Measurements from ENCODE around the gene CAP2. TPM values are rescaled to one million over a fixed set of nuclear protein-coding genes. Genes with fewer than 3 reads are reported as not detected.
"Not testable (repeated sequence)": the region's sequence is repeated elsewhere in the genome, so short reads cannot be mapped to it uniquely, and the experiment has no call there.

CAP2 gene
- polyA plus RNA-seq, 3 donors, result 13.2 to 13.6 (median 13.3) TPM

- no peak for DNase-seq (ENCODE audit: extremely low read depth in 1 of 11, low read depth in 9 of 11, low spot score in 4 of 11)
These were observed 3.1 kb upstream of the CAP2 start for GRCh38 chr6:17390276-17390675.

GRCh38 chr6:17391976-17392375, 1.4 kb upstream of the CAP2 start:
- no peak for DNase-seq (ENCODE audit: extremely low read depth in 1 of 11, low read depth in 9 of 11, low spot score in 4 of 11)

GRCh38 chr6:17393892-17394631, 667 bp downstream of the CAP2 start:
- peak in 10 of 11 donors; percentile 28 to 63 (median 49) for DNase-seq (ENCODE audit: extremely low read depth in 1 of 11, low read depth in 9 of 11, low spot score in 4 of 11)

GRCh38 chr6:17395112-17395511, 1.7 kb downstream of the CAP2 start:
- no peak for DNase-seq (ENCODE audit: extremely low read depth in 1 of 11, low read depth in 9 of 11, low spot score in 4 of 11)

GRCh38 chr6:17396256-17396655, 2.9 kb downstream of the CAP2 start:
- no peak for DNase-seq (ENCODE audit: extremely low read depth in 1 of 11, low read depth in 9 of 11, low spot score in 4 of 11)

GRCh38 chr6:17397764-17398194, 4.4 kb downstream of the CAP2 start:
- no peak for DNase-seq (ENCODE audit: extremely low read depth in 1 of 11, low read depth in 9 of 11, low spot score in 4 of 11)

GRCh38 chr6:17405181-17405943, 12.0 kb downstream of the CAP2 start:
- DNase-seq (ENCODE audit: extremely low read depth in 1 of 11, low read depth in 9 of 11, low spot score in 4 of 11), result not testable (repeated sequence)

GRCh38 chr6:17405944-17406245, 12.5 kb downstream of the CAP2 start:
- DNase-seq (ENCODE audit: extremely low read depth in 1 of 11, low read depth in 9 of 11, low spot score in 4 of 11), result no peak

- no peak for DNase-seq (ENCODE audit: extremely low read depth in 1 of 11, low read depth in 9 of 11, low spot score in 4 of 11)
These were observed 14.7 kb downstream of the CAP2 start for GRCh38 chr6:17408081-17408480.

GRCh38 chr6:17410281-17410680, 16.9 kb downstream of the CAP2 start:
- DNase-seq (ENCODE audit: extremely low read depth in 1 of 11, low read depth in 9 of 11, low spot score in 4 of 11), result no peak

GRCh38 chr6:17413313-17413750, 19.9 kb downstream of the CAP2 start:
- DNase-seq (ENCODE audit: extremely low read depth in 1 of 11, low read depth in 9 of 11, low spot score in 4 of 11), result no peak

- not testable (repeated sequence) for DNase-seq (ENCODE audit: extremely low read depth in 1 of 11, low read depth in 9 of 11, low spot score in 4 of 11)
These were observed 21.0 kb downstream of the CAP2 start for GRCh38 chr6:17414395-17414794.

GRCh38 chr6:17415321-17415720, 21.9 kb downstream of the CAP2 start:
- DNase-seq (ENCODE audit: extremely low read depth in 1 of 11, low read depth in 9 of 11, low spot score in 4 of 11), result no peak

- no peak for DNase-seq (ENCODE audit: extremely low read depth in 1 of 11, low read depth in 9 of 11, low spot score in 4 of 11)
These were observed 23.4 kb downstream of the CAP2 start for GRCh38 chr6:17416806-17417205.

GRCh38 chr6:17417817-17418216, 24.4 kb downstream of the CAP2 start:
- DNase-seq (ENCODE audit: extremely low read depth in 1 of 11, low read depth in 9 of 11, low spot score in 4 of 11), result no peak

GRCh38 chr6:17418281-17419188, 25.1 kb downstream of the CAP2 start:
- no peak for DNase-seq (ENCODE audit: extremely low read depth in 1 of 11, low read depth in 9 of 11, low spot score in 4 of 11)

- no peak for DNase-seq (ENCODE audit: extremely low read depth in 1 of 11, low read depth in 9 of 11, low spot score in 4 of 11)
These were observed 25.8 kb downstream of the CAP2 start for GRCh38 chr6:17419189-17419575.

GRCh38 chr6:17420368-17420767, 27.0 kb downstream of the CAP2 start:
- no peak for DNase-seq (ENCODE audit: extremely low read depth in 1 of 11, low read depth in 9 of 11, low spot score in 4 of 11)

- DNase-seq (ENCODE audit: extremely low read depth in 1 of 11, low read depth in 9 of 11, low spot score in 4 of 11), result no peak
These were observed 28.0 kb downstream of the CAP2 start for GRCh38 chr6:17421406-17421805.

GRCh38 chr6:17423026-17423425, 29.6 kb downstream of the CAP2 start:
- no peak for DNase-seq (ENCODE audit: extremely low read depth in 1 of 11, low read depth in 9 of 11, low spot score in 4 of 11)

Measured in renal cortex interstitium (tissue), 11 donors.